Stimulated activated CD4-positive, alpha-beta T cell treated with anti-CD3 and anti-CD28 coated beads, TNF-alpha, amount 100 ng/mL, for 24 hours (primary cell): Measurements from ENCODE around the gene TYSND1.
"Not testable (repeated sequence)": the region's sequence is repeated elsewhere in the genome, so short reads cannot be mapped to it uniquely, and the experiment has no call there.

ENCODE experiments used
- DNase-seq, 3 experiments: peaks; one replicate each; pipeline ENCODE4 v3.0.0-alpha.2; 2020; ENCODE audit warnings: low read depth in 3 of 3

The TYSND1 gene, protein sequence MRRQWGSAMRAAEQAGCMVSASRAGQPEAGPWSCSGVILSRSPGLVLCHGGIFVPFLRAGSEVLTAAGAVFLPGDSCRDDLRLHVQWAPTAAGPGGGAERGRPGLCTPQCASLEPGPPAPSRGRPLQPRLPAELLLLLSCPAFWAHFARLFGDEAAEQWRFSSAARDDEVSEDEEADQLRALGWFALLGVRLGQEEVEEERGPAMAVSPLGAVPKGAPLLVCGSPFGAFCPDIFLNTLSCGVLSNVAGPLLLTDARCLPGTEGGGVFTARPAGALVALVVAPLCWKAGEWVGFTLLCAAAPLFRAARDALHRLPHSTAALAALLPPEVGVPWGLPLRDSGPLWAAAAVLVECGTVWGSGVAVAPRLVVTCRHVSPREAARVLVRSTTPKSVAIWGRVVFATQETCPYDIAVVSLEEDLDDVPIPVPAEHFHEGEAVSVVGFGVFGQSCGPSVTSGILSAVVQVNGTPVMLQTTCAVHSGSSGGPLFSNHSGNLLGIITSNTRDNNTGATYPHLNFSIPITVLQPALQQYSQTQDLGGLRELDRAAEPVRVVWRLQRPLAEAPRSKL

DNA sequence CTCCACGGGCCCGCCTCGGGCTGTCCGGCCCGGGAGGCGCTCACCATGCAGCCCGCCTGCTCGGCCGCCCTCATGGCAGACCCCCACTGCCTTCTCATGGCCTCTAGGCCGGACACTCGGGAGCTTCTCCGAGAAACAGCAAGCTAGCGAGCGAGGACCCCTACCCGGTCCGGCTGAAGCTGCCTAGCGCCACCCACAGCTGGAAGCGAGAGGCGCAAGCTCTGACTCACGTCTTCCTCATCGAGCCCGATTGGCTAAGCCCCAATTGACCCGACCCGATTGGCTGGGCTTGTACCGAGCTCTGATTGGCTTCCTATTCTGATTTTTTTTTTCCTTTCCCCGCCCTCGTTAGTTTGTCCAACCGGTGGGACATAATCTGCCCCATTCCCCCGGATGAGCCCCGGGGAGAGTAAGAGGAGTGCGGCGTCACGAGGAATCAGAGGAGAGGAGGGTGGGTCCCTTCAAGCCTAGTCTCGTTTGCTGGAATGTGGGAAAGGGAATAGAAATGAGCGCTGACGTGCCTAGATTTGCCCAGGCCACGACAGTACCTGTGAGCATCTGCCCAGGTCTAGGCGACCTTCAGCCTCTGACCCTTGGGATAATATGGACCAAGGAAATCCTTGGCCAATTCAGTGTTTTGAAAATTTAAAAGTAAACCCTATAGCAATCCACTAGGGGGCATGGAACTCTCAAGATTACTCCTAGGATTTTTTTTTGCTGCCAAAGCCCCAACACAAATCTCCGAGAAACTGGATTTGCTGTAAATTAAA is at the start of gene TYSND1:
Gene TYSND1, minus strand, starts transcription at position 212 of the 770 bp plus-strand sequence. Its CDS starts 114 bp downstream, at position 98.
- peak; percentile 78 to 93 (median 88) for DNase-seq

DNA sequence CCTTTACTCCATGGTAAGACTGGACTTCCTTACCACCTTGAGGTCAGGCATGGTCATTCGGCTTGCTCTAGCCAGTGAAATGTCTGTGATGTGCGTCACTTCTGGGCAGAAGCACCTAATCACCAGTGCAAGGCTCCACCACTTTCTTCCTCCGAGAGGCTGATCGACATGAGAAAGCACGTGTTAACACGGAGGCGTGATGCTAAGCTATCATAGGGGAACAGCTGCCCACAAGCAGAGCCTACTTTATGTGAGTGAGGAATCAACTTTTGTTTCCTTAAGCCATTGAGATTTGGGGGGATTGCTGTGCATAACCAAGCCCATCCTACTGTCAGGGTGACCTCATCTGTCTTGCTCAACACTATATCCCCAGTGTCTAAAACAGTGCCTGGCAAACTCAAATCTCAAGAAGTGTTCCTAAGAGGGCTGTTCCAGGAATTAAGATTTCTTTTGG is 46.9 kb upstream of the TYSND1 start:
- no peak for DNase-seq

DNA sequence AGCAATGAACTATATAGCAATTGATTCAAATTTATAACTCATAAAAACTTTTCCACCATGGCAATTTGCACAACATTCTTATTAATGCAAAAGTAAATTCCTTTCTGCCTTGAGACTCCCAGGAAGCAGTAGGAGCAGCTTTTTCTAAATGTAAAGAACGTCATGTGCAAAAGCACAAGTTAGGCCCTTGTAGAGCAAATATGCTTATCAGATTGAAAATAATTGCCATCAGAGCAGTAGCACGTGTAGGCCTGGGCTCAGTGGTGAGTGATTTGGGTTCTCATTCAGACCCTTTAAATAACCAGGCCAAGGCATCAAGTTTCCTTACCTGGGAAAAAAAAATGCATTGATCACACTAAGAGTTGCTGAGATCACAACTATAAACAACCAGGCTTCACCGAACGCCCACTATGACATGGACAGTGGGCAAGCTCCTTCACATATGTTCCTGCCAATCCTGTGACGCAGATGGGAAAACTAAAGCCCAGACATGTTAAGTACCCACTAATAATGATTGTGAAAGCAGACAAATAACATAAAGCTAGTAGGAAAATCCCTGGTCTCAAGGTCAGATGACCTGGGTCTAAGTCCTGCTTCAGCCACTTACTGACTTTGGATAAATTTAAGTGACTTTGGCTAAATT is 45.9 kb upstream of the TYSND1 start:
- DNase-seq, result no peak

GRCh38 chr10:70191972-70192305 is 45.4 kb upstream of the TYSND1 start:
- DNase-seq, result no peak

DNA sequence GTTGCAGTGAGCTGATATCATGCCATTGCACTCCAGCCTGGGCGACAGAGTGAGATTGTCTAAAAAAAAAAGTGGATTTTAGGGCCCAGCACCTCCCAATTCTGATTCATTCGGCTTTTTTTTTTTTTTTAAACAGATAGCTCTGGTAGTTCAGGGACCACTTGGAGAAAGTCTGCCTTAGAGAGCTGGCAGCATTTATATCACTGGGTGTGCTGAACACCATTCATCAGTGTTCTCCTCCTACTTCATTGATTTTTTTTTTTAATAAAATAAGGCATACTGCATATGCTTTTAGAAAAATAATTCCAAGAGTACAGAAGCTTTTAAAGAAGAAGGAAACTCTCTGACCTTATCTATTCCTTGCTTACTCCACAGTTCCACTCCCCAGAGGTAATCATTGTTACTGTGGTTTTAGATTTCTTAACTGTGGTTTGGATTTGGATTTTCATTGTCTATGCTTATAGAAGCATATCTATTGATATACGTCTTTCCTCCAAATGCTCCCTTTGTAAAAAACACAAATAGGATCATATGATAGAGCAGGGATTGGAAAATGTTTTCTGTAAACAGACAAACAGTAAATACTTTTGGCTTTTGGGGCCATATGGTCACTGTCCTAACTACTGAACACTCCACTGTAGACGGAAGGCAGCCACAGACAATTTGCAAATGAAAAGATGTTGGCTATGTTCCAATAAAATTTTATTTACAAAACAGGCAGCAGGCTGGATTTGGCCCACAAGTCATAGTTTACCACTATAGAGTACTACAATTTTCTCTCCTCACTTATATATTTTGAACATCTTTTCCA is 44.9 kb upstream of the TYSND1 start:
- no peak for DNase-seq

GRCh38 chr10:70190581-70190980 is 44.1 kb upstream of the TYSND1 start:
- no peak for DNase-seq

- no peak for DNase-seq
These were observed 43.6 kb upstream of the TYSND1 start for GRCh38 chr10:70190102-70190501.

GRCh38 chr10:70188768-70189167 is 42.3 kb upstream of the TYSND1 start:
- no peak for DNase-seq

DNA sequence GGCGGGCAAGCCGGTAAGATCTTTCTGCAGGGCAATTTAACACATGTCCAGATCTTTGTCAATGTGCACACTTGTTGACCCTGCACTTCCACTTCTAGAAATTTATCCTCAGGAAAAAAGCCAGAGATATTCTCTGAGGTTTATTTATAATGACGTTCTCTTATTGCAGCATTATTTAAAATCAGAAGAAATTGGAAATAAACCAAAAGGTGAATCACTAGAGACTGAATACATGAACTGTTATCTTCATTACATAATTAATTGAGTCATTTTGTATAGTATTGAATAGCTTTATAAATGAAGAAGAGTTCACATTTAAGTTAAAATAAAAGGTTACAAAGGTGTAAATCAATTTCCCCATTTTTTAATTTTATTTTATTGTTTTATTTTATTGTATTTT is 40.1 kb upstream of the TYSND1 start:
- no peak for DNase-seq

- no peak for DNase-seq
These were observed 39.6 kb upstream of the TYSND1 start for GRCh38 chr10:70186090-70186489.

DNA sequence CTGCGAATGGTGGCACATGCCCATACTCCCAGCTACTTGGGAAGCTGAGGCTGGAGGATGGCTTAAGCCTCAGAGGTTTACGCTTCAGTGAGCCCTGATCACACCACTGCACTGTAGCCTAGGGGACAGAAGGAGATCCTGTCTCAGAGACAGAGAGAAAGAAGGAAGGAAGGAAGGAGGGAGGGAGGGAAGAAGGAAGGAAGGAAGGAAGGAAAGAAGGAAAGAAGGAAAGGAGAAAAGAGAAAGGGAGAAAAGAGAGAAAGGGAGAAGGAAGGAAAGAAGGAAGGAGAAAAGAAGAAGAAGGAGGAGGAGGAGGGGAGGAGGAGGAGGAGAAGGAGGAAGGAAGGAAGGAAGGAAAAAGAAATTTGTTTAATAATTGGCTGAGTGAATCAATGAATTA is 36.8 kb upstream of the TYSND1 start:
- DNase-seq, result no peak

GRCh38 chr10:70179209-70179608 is 32.7 kb upstream of the TYSND1 start:
- not testable (repeated sequence) for DNase-seq

- DNase-seq, result no peak
These were observed 31.7 kb upstream of the TYSND1 start for GRCh38 chr10:70178139-70178725.

GRCh38 chr10:70176441-70176840 is 29.9 kb upstream of the TYSND1 start:
- DNase-seq, result no peak

- no peak for DNase-seq
These were observed 29.0 kb upstream of the TYSND1 start for GRCh38 chr10:70175516-70175915.

GRCh38 chr10:70174058-70174741 is 27.7 kb upstream of the TYSND1 start:
- DNase-seq, result no peak

GRCh38 chr10:70169649-70170364 is 23.3 kb upstream of the TYSND1 start:
- DNase-seq, result no peak

DNA sequence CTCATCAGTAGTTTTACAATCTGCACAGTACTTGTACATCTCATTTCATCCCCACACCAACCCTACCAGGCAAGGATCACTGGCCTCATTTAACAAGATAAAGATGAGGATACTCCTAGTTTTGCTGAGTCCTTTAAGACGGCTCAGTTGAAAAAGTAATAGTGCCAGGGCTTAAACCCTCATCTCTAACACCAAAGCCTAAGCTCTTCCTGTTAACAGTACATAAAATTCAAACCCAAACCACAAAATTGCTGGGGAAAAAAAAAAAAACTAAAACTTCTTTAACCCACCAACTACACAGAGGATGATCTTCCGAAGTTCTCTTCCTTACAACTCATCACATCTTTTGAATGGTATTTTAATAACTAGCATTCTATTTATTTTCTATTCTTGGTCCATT is 22.5 kb upstream of the TYSND1 start:
- DNase-seq, result no peak

- DNase-seq, result peak in 1 of 3 experiments; percentile 13
These were observed 20.7 kb upstream of the TYSND1 start for GRCh38 chr10:70167246-70167645.

- DNase-seq, result no peak
These were observed 19.9 kb upstream of the TYSND1 start for GRCh38 chr10:70166394-70166793.
